K562 (cell line): ENCODE data around the gene PHC3. TPM values are rescaled to one million over a fixed set of nuclear protein-coding genes. Genes with fewer than 3 reads are reported as not detected.

Source experiments
- CBFA2T3 ChIP-seq: fragments of 450-650 bp; IDR thresholded peaks from 2 replicates; pipeline ENCODE4 v1.6.1; 2017
- E4F1 ChIP-seq: fragments of 250-450 bp; sonication (Bioruptor Pico); IDR thresholded peaks from 2 replicates; pipeline ENCODE4 v1.5.0; 2021; ENCODE audit warnings: mild to moderate bottlenecking, borderline replicate concordance
- HIVEP1 ChIP-seq: fragments of 250-450 bp; sonication (Bioruptor Pico); IDR thresholded peaks from 2 replicates; pipeline ENCODE4 v1.4.0; 2020; ENCODE audit warnings: mild to moderate bottlenecking
- OTX1 ChIP-seq: fragments of 450-650 bp; formaldehyde crosslinking; IDR thresholded peaks from 2 replicates; pipeline ENCODE4 v1.4.0; 2022; ENCODE audit warnings: mild to moderate bottlenecking
- RFX7 ChIP-seq: fragments of 250-450 bp; sonication (Bioruptor Pico); IDR thresholded peaks from 2 replicates; pipeline ENCODE4 v1.5.1; 2021; ENCODE audit warnings: mild to moderate bottlenecking
- SREBF2 ChIP-seq: sonication (generic); formaldehyde crosslinking; IDR thresholded peaks from 2 replicates; pipeline ENCODE4 v1.4.0; 2020; ENCODE audit warnings: mild to moderate bottlenecking, missing genetic modification reagents
- ZBTB43 ChIP-seq: sonication (generic); formaldehyde crosslinking; IDR thresholded peaks from 2 replicates; pipeline ENCODE4 v1.8.0; 2023; ENCODE audit warnings: mild to moderate bottlenecking, missing genetic modification reagents
- ZFP91 ChIP-seq: sonication (generic); formaldehyde crosslinking; IDR thresholded peaks from 2 replicates; pipeline ENCODE4 v1.8.0; 2022; ENCODE audit warnings: mild to moderate bottlenecking, missing genetic modification reagents
- ZNF280B ChIP-seq: fragments of 250-450 bp; sonication (Bioruptor Pico); IDR thresholded peaks from 2 replicates; pipeline ENCODE4 v1.5.1; 2021; ENCODE audit warnings: mild to moderate bottlenecking
- ZNF3 ChIP-seq: fragments of 250-450 bp; sonication (Bioruptor Pico); IDR thresholded peaks from 2 replicates; pipeline ENCODE4 v1.5.0; 2021; ENCODE audit warnings: mild to moderate bottlenecking, moderate library complexity
- polyA plus RNA-seq, 8 experiments: library from polyadenylated mRNA; depleted of rRNA in 4 of 8; stranded (reverse) in 5 of 8; unstranded in 3 of 8; fragments of >200 nt; fragmentation: Nextera tagmentation in 2 of 8; fragmentation: Illumina TruSeq in 1 of 8; extraction: Ambion mirVana in 2 of 8; extraction: Trizol in 1 of 8; gene quantifications; 2 replicates each; pipeline versions ENCODE4 v1.2.1 to v1.2.3, GENCODE V29; 2011 to 2014; ENCODE audit warnings: inconsistent platforms in 1 of 8, missing spikeins in 1 of 8
- total RNA-seq, 7 experiments: library from RNA; depleted of rRNA in 6 of 7; stranded (reverse); fragments of >200 nt in 6 of 7; fragmentation: Illumina TruSeq in 2 of 7; extraction: Trizol in 2 of 7; gene quantifications; 2 replicates each; pipeline versions ENCODE4 v1.2.1 to v1.2.3, GENCODE V29; 2011 to 2021; ENCODE audit warnings: low replicate concordance in 1 of 7

The PHC3 gene
- total and polyA plus RNA-seq, 9 of the 15 experiments (the other 6 are each of a cell fraction or from before 2014, with no cell fraction given) = 3.1 to 21.6 (median 10.5) TPM

GRCh38 chr3:170196833-170197232, 15.3 kb upstream of the PHC3 start (continued):
- TF ChIP-seq CBFA2T3 = peak; percentile 62
- no peak for TF ChIP-seq ZNF280B
- no peak for TF ChIP-seq OTX1
- TF ChIP-seq E4F1 (CRISPR knock-in tag) = no peak
- TF ChIP-seq RFX7 = no peak
- no peak for TF ChIP-seq SREBF2
- TF ChIP-seq HIVEP1 (CRISPR knock-in tag) = no peak
- TF ChIP-seq ZFP91 = no peak
- TF ChIP-seq ZBTB43 (CRISPR knock-in tag) = no peak
- TF ChIP-seq ZNF3 (CRISPR knock-in tag) = no peak
